Measurements from ENCODE around the gene DNAH6.
A peak's percentile ranks its signal among the peaks of the same experiment; 100 is the strongest.

The DNAH6 gene

DNA sequence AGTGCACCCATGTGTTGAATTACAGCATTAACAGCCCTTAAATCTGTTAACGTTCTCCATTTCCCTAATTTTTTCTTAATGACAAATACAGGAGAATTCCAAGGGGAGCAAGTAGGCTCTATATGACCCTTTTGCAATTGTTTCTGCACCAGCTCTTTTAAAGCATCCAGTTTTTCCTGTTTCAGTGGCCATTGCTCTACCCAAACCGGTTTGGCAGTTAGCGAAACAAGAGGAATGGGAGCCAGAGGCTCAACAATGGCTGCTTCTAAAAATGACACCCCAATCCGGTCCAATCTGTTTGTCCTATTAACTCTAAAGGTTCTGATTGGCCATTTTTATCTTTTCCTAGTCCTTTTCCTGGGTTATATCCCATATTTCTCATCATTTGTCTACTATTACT is 42.1 kb upstream of the DNAH6 start:
- no peak for ATAC-seq
- no peak for TF ChIP-seq ESRRG (CRISPR knock-in tag; IDR thresholded peaks at IDR 0.05)
- TF ChIP-seq ZNF565 (CRISPR knock-in tag; conservative IDR thresholded peaks at IDR 0.05; ENCODE audit: low read depth) = no peak
- TF ChIP-seq TSHZ2 (CRISPR knock-in tag; IDR thresholded peaks at IDR 0.05) = no peak
- TF ChIP-seq, protein P1, sequence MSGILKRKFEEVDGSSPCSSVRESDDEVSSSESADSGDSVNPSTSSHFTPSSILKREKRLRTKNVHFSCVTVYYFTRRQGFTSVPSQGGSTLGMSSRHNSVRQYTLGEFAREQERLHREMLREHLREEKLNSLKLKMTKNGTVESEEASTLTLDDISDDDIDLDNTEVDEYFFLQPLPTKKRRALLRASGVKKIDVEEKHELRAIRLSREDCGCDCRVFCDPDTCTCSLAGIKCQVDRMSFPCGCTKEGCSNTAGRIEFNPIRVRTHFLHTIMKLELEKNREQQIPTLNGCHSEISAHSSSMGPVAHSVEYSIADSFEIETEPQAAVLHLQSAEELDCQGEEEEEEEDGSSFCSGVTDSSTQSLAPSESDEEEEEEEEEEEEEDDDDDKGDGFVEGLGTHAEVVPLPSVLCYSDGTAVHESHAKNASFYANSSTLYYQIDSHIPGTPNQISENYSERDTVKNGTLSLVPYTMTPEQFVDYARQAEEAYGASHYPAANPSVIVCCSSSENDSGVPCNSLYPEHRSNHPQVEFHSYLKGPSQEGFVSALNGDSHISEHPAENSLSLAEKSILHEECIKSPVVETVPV (CRISPR knock-in tag; IDR thresholded peaks at IDR 0.05) = no peak
- TF ChIP-seq, protein P2, sequence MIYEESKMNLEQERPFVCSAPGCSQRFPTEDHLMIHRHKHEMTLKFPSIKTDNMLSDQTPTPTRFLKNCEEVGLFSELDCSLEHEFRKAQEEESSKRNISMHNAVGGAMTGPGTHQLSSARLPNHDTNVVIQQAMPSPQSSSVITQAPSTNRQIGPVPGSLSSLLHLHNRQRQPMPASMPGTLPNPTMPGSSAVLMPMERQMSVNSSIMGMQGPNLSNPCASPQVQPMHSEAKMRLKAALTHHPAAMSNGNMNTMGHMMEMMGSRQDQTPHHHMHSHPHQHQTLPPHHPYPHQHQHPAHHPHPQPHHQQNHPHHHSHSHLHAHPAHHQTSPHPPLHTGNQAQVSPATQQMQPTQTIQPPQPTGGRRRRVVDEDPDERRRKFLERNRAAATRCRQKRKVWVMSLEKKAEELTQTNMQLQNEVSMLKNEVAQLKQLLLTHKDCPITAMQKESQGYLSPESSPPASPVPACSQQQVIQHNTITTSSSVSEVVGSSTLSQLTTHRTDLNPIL (CRISPR knock-in tag; IDR thresholded peaks at IDR 0.05; ENCODE audit: low read depth) = no peak
- TF ChIP-seq OSR1 (CRISPR knock-in tag; IDR thresholded peaks at IDR 0.05) = no peak

DNA sequence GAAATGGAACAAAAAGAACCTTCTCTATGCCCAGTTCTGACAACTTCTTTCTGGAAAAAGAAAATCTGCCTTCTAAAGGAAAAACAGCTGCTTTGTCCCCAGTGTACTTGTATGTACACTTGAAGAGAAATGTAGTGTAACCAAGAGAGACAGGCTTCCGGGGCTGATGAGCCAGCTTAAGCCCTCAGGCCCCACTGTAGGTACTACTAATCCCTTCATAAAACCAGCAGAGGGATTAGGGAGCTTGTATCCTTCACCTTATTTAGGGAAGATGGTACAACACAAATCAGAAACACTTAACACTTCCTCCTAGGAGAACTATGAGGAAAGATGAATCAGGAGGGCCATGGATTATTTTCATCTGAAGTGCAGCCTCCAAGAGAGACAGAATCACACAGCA is 38.4 kb upstream of the DNAH6 start:
- ATAC-seq = no peak
- no peak for TF ChIP-seq ZNF70 (CRISPR knock-in tag; IDR thresholded peaks at IDR 0.05)

DNA sequence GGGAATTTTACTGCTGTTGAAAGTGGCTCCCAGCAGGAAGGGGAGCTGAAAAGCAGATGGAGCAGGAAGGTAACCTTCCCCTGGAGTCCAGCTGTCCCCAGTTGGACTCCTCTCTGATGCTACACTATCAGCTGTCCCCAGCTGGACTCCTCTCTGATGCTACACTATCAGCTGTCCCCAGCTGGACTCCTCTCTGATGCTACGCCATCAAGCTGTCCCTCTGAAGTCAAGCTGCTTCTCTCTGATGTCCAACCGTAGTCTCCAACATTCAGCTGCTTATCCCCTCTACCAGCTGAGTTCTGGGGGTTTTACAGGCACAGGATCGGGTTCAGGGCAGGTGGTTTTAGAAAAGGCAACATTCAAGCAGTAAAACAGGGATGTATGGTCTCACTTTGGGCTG is 37.4 kb upstream of the DNAH6 start:
- no peak for ATAC-seq
- no peak for TF ChIP-seq TCF4 (CRISPR knock-in tag; IDR thresholded peaks at IDR 0.05; ENCODE audit: borderline replicate concordance)
- TF ChIP-seq ZFP3 (CRISPR knock-in tag; IDR thresholded peaks at IDR 0.05) = no peak
- no peak for TF ChIP-seq TOX (CRISPR knock-in tag; IDR thresholded peaks at IDR 0.05; ENCODE audit: borderline replicate concordance)
- no peak for TF ChIP-seq ZNF565 (CRISPR knock-in tag; conservative IDR thresholded peaks at IDR 0.05; ENCODE audit: low read depth)

- ATAC-seq = peak; percentile 61
- TF ChIP-seq PPARA (CRISPR knock-in tag; IDR thresholded peaks at IDR 0.05; ENCODE audit: borderline replicate concordance) = no peak
- TF ChIP-seq ISL1 (CRISPR knock-in tag; IDR thresholded peaks at IDR 0.05) = no peak
- TF ChIP-seq ZFP3 (CRISPR knock-in tag; IDR thresholded peaks at IDR 0.05) = no peak
- TF ChIP-seq GLIS3 (CRISPR knock-in tag; IDR thresholded peaks at IDR 0.05) = no peak
- no peak for TF ChIP-seq SNAI2 (CRISPR knock-in tag; IDR thresholded peaks at IDR 0.05)
- TF ChIP-seq TSHZ2 (CRISPR knock-in tag; IDR thresholded peaks at IDR 0.05) = no peak
- TF ChIP-seq, protein P1 (CRISPR knock-in tag; IDR thresholded peaks at IDR 0.05) = no peak
- no peak for TF ChIP-seq CSDC2 (CRISPR knock-in tag; IDR thresholded peaks at IDR 0.05)
- no peak for TF ChIP-seq ARNTL (CRISPR knock-in tag; IDR thresholded peaks at IDR 0.05; ENCODE audit: borderline replicate concordance, low read depth)
- TF ChIP-seq ZNF8 (CRISPR knock-in tag; IDR thresholded peaks at IDR 0.05) = no peak
- no peak for TF ChIP-seq TCF4 (CRISPR knock-in tag; IDR thresholded peaks at IDR 0.05; ENCODE audit: borderline replicate concordance)
- TF ChIP-seq ZNF70 (CRISPR knock-in tag; IDR thresholded peaks at IDR 0.05) = no peak
These were observed 34.6 kb upstream of the DNAH6 start for GRCh38 chr2:84481702-84482101.

All from SK-N-SH treated with all-trans-retinoic acid at 6 μM for 48 hours (cell line).